ENCODE measurements around the gene PIGN.
A peak's percentile ranks its signal among the peaks of the same experiment; 100 is the strongest.

The PIGN gene, protein sequence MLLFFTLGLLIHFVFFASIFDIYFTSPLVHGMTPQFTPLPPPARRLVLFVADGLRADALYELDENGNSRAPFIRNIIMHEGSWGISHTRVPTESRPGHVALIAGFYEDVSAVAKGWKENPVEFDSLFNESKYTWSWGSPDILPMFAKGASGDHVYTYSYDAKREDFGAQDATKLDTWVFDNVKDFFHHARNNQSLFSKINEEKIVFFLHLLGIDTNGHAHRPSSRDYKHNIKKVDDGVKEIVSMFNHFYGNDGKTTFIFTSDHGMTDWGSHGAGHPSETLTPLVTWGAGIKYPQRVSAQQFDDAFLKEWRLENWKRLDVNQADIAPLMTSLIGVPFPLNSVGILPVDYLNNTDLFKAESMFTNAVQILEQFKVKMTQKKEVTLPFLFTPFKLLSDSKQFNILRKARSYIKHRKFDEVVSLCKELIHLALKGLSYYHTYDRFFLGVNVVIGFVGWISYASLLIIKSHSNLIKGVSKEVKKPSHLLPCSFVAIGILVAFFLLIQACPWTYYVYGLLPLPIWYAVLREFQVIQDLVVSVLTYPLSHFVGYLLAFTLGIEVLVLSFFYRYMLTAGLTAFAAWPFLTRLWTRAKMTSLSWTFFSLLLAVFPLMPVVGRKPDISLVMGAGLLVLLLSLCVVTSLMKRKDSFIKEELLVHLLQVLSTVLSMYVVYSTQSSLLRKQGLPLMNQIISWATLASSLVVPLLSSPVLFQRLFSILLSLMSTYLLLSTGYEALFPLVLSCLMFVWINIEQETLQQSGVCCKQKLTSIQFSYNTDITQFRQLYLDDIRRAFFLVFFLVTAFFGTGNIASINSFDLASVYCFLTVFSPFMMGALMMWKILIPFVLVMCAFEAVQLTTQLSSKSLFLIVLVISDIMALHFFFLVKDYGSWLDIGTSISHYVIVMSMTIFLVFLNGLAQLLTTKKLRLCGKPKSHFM

DNA sequence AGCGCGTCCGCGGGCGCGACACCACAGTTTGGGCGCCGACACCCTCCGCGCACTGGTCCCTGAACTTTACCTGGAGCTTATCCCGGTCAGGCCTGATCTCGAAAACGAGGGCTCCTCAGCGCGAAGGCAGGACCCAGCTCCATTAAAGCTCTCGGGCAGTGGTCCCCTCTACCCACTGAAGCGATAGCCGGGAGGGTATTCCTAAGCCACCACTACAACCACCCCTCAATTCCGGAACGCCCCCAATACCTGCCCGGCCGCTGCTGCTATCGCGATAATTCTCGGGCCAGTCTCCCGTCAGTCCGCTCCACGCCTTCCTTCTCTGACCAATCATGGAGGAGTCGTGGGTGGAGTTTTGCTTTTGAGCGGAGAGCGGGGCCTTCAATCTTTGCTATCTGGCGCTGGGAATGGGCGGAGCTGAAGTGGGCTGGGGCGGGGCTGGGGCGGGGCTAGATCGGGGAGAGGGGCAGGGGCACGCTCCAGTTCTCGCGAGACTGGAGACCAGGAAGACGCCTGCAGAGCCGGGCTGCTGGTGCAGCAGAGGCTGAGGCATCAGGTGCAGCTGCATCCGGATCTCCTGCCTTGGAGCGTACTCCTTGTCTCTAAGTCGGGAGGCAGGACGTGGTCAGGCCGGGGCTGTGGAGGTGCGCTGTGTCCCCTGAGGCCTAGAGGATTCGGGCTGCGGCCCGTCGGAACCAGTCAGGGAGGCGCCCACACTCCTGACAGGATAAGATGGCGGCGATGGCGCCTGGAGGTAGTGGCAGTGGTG, at the start of gene PIGN, which contains the start of gene RELCH:
PIGN (minus strand) TSS at position 283 of the 769 bp plus-strand sequence. CDS start 25,703 bp downstream, outside the sequence.
RELCH (plus strand) TSS at position 482 of the 769 bp plus-strand sequence; CDS start at position 733, 251 bp downstream.
- peak; percentile 99 for DNase-seq

GRCh38 chr18:62236252-62236651, 49.4 kb upstream of the PIGN start:
- DNase-seq = no peak

DNA sequence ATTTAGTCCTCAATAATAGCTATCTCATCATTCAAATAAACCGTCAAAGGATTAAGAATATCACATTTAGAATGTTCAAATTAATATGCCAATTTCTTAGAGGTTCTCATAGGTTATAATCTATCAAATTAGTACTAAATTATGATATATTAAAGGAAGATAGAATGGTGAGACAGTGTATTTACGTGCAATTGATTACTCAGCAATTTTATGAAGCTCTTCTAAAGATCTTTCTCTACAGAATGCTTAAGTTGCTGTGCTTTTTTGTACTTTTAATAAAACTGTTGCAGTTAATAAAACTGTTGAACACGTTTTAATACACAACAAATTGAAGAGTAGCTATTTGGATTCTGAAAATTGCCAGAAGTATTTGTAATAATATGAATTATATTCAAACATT, 39.2 kb upstream of the PIGN start:
- no peak for DNase-seq

GRCh38 chr18:62224229-62224628, 37.4 kb upstream of the PIGN start:
- no peak for DNase-seq

- DNase-seq = no peak
Observed at GRCh38 chr18:62214790-62215189, 27.9 kb upstream of the PIGN start.

DNA sequence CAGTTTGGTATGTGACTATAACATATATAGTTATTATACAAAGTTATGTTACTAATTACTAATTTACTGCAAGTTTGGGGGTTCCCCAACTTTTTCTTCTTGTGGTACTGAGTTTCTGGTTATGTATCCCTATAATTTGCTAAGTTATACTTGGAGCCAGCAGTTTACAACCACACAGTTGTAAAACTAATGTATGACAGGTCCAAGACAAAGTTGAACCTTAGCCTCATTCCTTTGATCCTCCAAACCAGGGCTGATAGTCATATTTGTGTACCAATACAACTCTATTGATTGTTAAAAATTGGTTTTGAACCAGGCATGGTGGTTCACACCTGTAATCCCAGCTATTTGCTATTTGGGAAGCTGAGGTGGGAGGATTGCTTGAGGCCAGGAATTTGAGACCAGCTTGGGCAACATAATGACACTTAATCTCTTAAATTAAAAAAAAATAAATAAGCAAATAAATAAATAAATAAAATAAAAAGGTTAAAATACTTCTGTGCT, 24.5 kb upstream of the PIGN start:
- DNase-seq = no peak

- no peak for DNase-seq
Observed at GRCh38 chr18:62210138-62210537, 23.3 kb upstream of the PIGN start.

- no peak for DNase-seq
Observed at GRCh38 chr18:62209046-62209445, 22.2 kb upstream of the PIGN start.

- no peak for DNase-seq
Observed at GRCh38 chr18:62206593-62206992, 19.7 kb upstream of the PIGN start.

DNA sequence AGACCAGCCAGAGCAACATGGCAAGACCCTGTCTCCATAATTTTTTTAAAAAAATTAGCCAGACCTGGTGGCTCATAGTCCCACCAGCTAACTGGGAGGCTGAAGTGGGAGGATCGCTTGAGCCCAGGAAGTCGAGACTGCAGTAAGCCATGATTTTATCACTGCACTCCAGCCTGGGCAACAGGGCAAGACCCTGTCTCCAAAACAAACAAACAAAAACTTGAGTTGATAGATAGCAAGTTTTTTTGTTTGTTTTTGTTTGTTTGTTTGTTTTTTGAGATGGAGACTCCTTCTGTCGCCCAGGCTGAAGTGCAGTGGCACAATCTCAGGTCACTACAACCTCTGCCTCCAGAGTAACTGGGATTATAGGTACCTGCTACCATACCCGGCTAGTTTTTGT, 19.0 kb upstream of the PIGN start:
- DNase-seq = no peak

GRCh38 chr18:62201870-62202269, 15.0 kb upstream of the PIGN start:
- DNase-seq = no peak

DNA sequence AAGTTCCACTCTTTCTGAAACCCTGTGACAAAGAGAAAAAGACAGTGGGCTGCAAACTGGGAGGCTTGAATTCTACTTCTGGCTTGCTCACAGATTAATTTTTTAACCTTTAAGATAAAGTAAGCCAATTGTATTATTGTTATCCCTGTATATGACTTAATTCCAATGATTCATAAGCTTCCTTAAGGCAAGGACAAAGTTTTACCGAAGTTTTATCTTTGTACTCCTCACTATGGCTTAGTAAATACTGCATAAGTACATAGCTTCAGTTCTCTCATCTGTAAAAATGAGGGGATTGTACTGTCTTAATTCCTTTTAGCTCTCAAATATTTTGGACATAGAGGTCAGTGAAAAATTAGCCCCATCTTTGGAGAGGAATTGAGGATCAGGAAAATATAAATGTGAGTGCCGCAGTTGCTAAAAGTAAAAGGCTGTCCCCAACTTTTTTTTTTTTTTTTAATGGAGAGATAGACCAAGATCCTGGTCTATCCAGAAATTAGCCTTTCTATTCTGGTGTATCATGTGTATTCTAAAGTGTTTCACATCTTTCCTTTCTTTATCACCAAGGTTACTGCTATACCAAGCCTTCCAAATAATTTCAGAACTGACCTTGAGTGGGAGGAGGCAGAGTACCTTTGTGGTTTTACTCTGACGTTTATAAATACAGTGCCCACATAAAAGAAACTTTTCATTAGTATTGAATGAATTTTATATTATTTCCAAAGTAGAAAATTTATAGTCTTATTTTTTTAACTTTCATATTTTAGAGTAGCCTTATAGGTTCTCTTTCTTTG, 13.5 kb upstream of the PIGN start:
- DNase-seq = no peak

- no peak for DNase-seq
Observed at GRCh38 chr18:62199629-62200028, 12.8 kb upstream of the PIGN start.

DNA sequence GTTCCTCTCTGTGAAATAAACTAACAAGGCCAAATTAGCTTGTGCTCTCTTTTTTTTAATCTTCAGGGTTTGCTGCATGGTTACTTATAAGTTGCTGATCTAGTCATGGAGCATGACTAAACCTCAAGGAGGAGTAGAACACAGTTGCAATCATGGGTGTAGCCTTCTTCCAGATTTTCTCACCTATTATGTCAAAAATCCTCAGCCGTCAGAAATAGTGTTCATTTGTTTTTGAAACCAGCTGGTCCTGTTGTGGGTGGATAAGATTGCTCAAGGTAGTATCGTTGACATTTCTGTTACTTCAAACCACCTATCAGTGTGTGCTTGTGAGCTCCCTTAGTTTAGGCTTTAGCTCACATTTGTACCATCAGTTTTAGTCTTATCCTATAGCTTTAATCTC, 11.4 kb upstream of the PIGN start:
- DNase-seq = no peak

- DNase-seq = no peak
Observed at GRCh38 chr18:62196980-62197379, 10.1 kb upstream of the PIGN start.

DNA sequence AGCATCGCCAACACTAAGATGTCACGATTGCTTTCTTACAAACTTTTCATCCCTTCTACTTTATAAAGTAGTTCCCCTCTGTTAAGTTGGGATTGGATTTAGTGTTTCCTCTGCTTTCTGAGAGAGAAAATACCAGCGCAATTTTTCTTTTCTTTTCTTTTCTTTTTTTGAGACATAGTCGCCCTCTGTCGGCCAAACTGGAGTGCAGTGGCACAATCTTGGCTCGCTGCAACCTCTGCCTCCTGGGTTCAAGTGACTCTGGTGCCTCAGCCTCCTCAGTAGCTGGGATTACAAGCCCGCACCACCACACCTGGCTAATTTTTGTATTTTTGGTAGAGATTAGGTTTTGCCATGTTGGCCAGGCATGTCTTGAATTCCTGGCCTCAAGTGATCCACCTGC, 9.2 kb upstream of the PIGN start:
- DNase-seq = no peak

DNA sequence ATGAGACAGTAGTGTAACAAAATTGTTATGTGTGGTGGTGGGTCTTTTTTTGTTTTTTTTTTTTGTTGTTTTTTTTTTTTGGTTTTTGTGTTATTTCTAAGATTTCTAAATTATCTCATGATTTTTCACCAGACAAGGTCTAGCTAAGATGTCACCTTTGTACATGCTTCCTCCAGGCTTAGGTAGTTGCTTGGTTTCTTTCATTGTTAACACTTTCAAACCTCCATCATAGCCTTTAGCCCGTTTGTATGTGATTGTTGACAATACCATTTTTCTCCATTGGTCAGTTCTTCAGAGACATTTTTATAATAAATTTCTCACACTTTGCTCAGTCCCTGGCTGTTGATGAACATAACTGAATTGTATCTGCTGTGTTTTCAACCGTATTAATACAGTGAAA, 2.4 kb upstream of the PIGN start:
- DNase-seq = no peak

- DNase-seq = peak; percentile 20
Observed at GRCh38 chr18:62187543-62188510, 971 bp upstream of the PIGN start.

- DNase-seq = no peak
Observed at GRCh38 chr18:62186499-62186773, 420 bp downstream of the PIGN start.

GRCh38 chr18:62183578-62184195, 3.2 kb downstream of the PIGN start:
- peak; percentile 58 for DNase-seq
